IPS-15b (cell line): ENCODE measurements around the gene LCNL1.

Experiments
- H3K27me3 ChIP-seq: one replicate; pipeline ENCODE4 v1.6.1; 2013; ENCODE audit warnings: low read length; ENCODE audit not compliant: control insufficient read depth, insufficient read depth
- H3K36me3 ChIP-seq: one replicate; pipeline ENCODE4 v1.6.1; 2013; ENCODE audit warnings: low read length; ENCODE audit not compliant: control insufficient read depth, insufficient read depth
- H3K4me1 ChIP-seq: one replicate; pipeline ENCODE4 v1.6.1; 2013; ENCODE audit warnings: mild to moderate bottlenecking, low read length; ENCODE audit not compliant: control insufficient read depth, insufficient read depth
- H3K4me3 ChIP-seq: one replicate; pipeline ENCODE4 v1.5.1; 2013; ENCODE audit warnings: low read depth, low read length
- H3K9ac ChIP-seq: one replicate; pipeline ENCODE4 v1.6.1; 2013; ENCODE audit warnings: low read depth, mild to moderate bottlenecking, low read length
- H3K9me3 ChIP-seq: one replicate; pipeline ENCODE4 v1.6.1; 2013; ENCODE audit warnings: mild to moderate bottlenecking, low read length; ENCODE audit not compliant: control insufficient read depth, insufficient read depth

Gene LCNL1

GRCh38 chr9:136982232-136983051 lies at the start of gene LCNL1:
Gene LCNL1 (plus strand): TSS chr9:136982993. CDS start chr9:136983587, 594 bp downstream.
- H3K36me3 ChIP-seq, result no peaks in the 10 kb centered on the region
- H3K9ac ChIP-seq, result no peak within 1 kb of the TSS
- no peaks in the 10 kb centered on the region for H3K9me3 ChIP-seq
- no peaks in the 10 kb centered on the region for H3K4me1 ChIP-seq
- no peak within 1 kb of the TSS for H3K4me3 ChIP-seq
- peaks cover 15% of the 10 kb centered on the region for H3K27me3 ChIP-seq

DNA sequence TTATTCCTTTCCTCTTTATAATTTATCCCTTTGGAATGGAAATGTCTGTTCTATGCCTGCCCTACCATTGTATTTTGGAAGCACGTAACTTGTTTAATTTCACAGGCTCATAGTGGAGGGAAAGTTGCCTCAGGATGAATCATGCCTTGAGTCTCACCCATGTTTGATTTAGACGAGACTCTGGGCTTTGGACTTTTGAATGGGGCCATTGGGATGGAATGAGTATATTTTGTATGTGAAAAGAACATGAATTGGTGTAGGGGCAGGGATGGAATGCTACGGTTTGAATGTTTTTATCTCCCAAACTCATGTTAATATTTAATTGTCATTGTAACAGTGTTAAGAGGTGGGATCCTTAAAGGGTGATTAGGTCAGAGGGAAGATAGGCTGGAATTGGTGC lies 48.5 kb upstream of the LCNL1 start:
- H3K36me3 ChIP-seq, result peaks cover 2% of the 10 kb centered on the region
- H3K9me3 ChIP-seq, result no peaks in the 10 kb centered on the region
- no peaks in the 10 kb centered on the region for H3K4me1 ChIP-seq
- no peaks in the 10 kb centered on the region for H3K27me3 ChIP-seq
- no peak overlapping the region for H3K9ac ChIP-seq
- H3K4me3 ChIP-seq, result no peak overlapping the region

DNA sequence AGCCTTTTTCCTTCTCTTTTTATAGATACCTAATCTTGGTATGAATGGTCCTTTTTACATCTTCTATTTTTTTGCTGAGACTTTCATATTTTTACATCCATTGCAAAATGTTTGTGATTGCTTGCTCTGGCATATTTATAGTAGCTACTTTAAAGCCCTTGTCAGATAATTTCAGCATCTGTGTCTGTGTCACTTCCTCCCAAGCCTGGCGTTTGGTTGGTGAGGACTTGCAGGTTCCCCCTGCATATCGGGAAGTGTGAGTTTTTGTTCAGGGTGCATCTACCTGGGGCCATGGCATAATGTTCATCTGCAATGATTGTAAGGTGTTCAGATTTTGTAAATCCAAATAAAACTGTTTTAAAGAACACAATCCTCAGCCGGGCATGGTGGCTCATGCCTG lies 47.1 kb upstream of the LCNL1 start:
- H3K4me3 ChIP-seq, result no peak overlapping the region
- H3K27me3 ChIP-seq, result no peaks in the 10 kb centered on the region
- no peaks in the 10 kb centered on the region for H3K9me3 ChIP-seq
- H3K4me1 ChIP-seq, result no peaks in the 10 kb centered on the region
- peaks cover 10% of the 10 kb centered on the region for H3K36me3 ChIP-seq
- H3K9ac ChIP-seq, result no peak overlapping the region

GRCh38 chr9:136936645-136937170 lies 46.1 kb upstream of the LCNL1 start:
- H3K4me3 ChIP-seq, result no peak overlapping the region

DNA sequence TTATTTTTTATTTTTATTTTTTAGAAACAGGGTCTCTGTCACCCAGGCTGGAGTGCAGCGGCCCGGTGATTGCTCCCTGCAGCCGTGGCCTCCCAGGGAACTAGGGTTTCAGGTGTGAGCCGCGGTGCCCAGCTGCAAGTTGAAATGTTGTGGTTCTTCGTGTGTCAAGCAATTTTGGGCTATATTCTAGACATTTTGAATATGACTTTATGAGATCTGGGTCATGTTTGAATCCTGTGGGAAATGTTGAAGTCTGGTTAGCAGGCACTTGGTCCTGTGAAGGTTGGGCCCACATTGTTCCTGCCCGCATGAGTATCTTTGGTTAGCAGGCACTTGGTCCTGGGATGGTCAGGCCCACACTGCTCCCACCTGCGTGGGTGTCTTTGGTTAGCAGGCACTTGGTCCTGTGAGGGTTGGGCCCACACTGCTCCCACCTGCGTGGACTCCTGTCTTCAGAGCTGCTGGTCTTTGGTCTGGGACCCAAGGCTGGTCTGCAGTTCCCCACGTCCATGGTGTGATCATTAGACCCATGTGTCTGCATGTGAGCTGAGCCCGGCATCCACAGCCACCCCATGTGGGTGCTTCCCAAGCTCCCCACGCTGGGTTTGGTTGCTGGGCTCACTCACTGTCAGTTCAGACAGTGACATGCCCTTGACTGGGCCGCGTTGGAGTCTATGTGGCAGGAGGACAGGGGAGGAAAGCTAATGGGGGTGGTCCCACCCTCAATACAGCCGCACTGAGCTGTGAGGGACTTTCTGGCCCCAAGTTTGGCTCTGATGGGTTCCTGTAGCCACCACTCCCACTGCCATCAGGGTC lies 45.4 kb upstream of the LCNL1 start:
- H3K4me1 ChIP-seq, result no peaks in the 10 kb centered on the region
- no peak overlapping the region for H3K4me3 ChIP-seq
- H3K27me3 ChIP-seq, result no peaks in the 10 kb centered on the region
- H3K9me3 ChIP-seq, result no peaks in the 10 kb centered on the region
- H3K9ac ChIP-seq, result no peak overlapping the region
- H3K36me3 ChIP-seq, result peaks cover 27% of the 10 kb centered on the region

More at GRCh38 chr9:136936645-136937170, 46.1 kb upstream of the LCNL1 start:
- no peaks in the 10 kb centered on the region for H3K9me3 ChIP-seq
- no peaks in the 10 kb centered on the region for H3K27me3 ChIP-seq
- peaks cover 20% of the 10 kb centered on the region for H3K36me3 ChIP-seq
- H3K4me1 ChIP-seq, result no peaks in the 10 kb centered on the region
- H3K9ac ChIP-seq, result no peak overlapping the region

DNA sequence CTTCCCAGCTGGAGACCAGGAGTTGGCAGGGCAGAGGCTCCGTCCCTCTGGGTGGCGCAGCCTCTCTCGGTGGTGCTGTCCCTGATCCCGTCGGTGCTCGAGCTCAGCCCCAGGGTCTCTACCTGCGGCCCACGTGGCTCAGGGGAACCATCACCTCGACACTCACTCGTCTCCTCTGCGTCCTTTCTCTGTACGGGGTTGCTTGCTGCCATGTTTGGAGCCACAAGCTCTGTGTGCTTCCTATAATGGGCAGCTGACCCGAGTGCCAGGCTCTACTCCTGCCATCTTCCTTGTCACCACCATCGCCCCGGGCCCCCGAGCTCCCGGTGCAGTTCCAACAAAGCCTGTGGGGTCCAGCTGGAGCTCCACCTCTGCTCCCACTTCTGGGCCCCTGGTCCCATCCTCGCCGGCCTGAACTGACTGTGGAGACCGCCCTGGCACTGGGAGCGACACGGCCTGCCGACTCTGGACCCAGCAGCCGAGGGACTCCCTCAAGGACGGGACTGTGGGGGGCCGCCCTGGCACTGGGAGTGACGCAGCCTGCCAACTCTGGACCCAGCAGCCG lies 43.3 kb upstream of the LCNL1 start:
- peaks cover 36% of the 10 kb centered on the region for H3K36me3 ChIP-seq
- H3K4me3 ChIP-seq, result no peak overlapping the region

DNA sequence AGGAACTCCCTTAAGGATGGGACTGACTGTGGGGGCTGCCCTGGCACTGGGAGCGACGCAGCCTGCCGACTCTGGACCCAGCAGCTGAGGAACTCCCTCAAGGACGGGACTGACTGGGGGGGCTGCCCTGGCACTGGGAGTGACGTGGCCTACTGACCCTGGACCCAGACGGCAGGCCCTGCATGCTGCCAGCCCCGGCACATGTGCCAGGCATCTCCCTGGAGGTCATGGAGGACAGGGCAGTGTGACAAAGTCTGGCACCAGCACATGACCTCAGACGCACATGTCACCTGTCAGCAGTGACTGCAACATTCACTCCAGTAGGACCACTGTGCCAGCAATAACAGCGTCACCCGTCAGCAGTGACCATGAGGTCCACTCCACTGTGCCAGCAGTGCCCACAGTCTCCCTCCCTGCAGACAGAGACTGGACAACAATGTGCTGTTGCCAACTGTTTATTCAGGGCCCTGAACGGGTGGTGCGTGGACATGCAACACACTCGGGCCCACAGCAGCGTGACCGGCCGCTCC lies 42.7 kb upstream of the LCNL1 start:
- no peaks in the 10 kb centered on the region for H3K4me1 ChIP-seq
- H3K9me3 ChIP-seq, result no peaks in the 10 kb centered on the region
- no peak overlapping the region for H3K9ac ChIP-seq
- H3K36me3 ChIP-seq, result peaks cover 36% of the 10 kb centered on the region
- H3K27me3 ChIP-seq, result no peaks in the 10 kb centered on the region
- no peak overlapping the region for H3K4me3 ChIP-seq

More for the DNA sequence above, 43.3 kb upstream of the LCNL1 start:
- Histone ChIP-seq H3K9me3 (no peaks in the 10 kb centered on the region), H3K9ac (no peak overlapping the region), H3K4me1 (no peaks in the 10 kb centered on the region), H3K27me3 (no peaks in the 10 kb centered on the region)

DNA sequence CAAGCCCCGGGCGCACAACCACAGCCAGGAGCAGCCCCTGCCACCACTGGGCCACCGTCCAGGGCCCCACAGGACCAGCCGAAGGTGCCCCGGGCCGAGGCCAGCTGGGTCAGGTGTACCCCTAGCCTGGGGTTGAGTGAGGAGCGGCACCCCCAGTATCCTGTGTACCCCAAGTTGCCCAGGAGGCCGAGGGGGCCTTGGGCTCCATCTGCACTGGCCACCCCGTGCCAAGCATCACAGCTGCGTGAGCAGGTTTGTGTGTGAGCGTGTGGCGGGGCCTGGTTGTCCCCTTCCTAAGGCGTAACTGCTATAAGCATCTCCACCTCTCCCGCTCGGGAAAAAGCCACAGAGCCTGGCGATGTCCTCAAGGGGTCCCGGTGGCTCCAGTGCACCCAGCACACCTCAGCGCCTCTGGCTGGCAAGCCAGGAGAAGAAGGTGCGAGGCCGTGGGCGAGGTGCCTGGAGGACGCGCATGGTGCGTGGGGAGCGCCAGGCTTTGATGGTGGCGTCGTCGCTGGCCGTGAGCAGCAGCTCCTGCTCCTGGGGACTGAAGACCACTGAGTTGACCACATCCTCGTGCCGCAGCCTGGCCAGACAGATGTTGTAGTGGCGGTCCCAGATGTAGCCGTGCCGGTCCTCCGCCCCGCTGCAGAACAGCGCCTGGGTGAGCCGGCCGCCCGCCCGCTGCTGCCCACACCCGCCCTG lies 42.1 kb upstream of the LCNL1 start:
- Histone ChIP-seq H3K4me1 (no peaks in the 10 kb centered on the region), H3K9ac (no peak overlapping the region), H3K27me3 (no peaks in the 10 kb centered on the region)

GRCh38 chr9:136941231-136942111 lies 41.3 kb upstream of the LCNL1 start:
- no peaks in the 10 kb centered on the region for H3K9me3 ChIP-seq
- H3K4me3 ChIP-seq, result no peak overlapping the region
- H3K27me3 ChIP-seq, result no peaks in the 10 kb centered on the region
- H3K4me1 ChIP-seq, result no peaks in the 10 kb centered on the region
- H3K36me3 ChIP-seq, result peaks cover 36% of the 10 kb centered on the region
- H3K9ac ChIP-seq, result no peak overlapping the region

More for the DNA sequence above, 42.1 kb upstream of the LCNL1 start:
- H3K4me3 ChIP-seq, result no peak overlapping the region
- no peaks in the 10 kb centered on the region for H3K9me3 ChIP-seq
- peaks cover 36% of the 10 kb centered on the region for H3K36me3 ChIP-seq

GRCh38 chr9:136942112-136942880 lies 40.5 kb upstream of the LCNL1 start:
- Histone ChIP-seq H3K9ac (no peak overlapping the region), H3K36me3 (peaks cover 36% of the 10 kb centered on the region), H3K27me3 (no peaks in the 10 kb centered on the region), H3K4me3 (no peak overlapping the region), H3K9me3 (no peaks in the 10 kb centered on the region), H3K4me1 (no peaks in the 10 kb centered on the region)
